ENCODE measurements around the gene SLC6A2. TPM values are rescaled to one million over a fixed set of nuclear protein-coding genes. Genes with fewer than 3 reads are reported as not detected.

Gene SLC6A2
- total and polyA plus RNA-seq, 9 of the 15 experiments (the other 6 are each of a cell fraction or from before 2014, with no cell fraction given): not detected

GRCh38 chr16:55717326-55717725 is 61.5 kb downstream of the SLC6A2 start:
- Histone ChIP-seq H3K9ac (ENCODE audit: insufficient read depth in 1 of 2, low read depth in 2 of 2, low read length in 2 of 2) (no peak overlapping the region), H3K79me2 (ENCODE audit: control insufficient read depth, insufficient read depth, low read length) (no peaks in the 10 kb centered on the region), H4K20me1 (replicated peaks; ENCODE audit: control insufficient read depth, insufficient read depth, low read length) (no peaks in the 10 kb centered on the region), H3K27ac (ENCODE audit: extremely low read depth, low read depth, low read length) (no peak overlapping the region), H2AFZ (ENCODE audit: low read depth, low read length) (no peak overlapping the region), H3K9me1 (ENCODE audit: control insufficient read depth, insufficient read depth, low read length) (no peaks in the 10 kb centered on the region), H3K9me3 (replicated peaks; ENCODE audit: control insufficient read depth, insufficient read depth, low read depth, low read length) (no peaks in the 10 kb centered on the region), H3K4me3 (no peak overlapping the region), H3K36me3 (ENCODE audit: control insufficient read depth, insufficient read depth, low read length) (no peaks in the 10 kb centered on the region), H3K4me2 (ENCODE audit: insufficient read depth, low read length) (no peak overlapping the region), H3K27me3 (ENCODE audit: control insufficient read depth in 2 of 2, insufficient read depth in 2 of 2, low read length in 2 of 2) (no peaks in the 10 kb centered on the region), H3K4me1 (replicated peaks in 1 of 2; ENCODE audit: control insufficient read depth in 2 of 2, insufficient read depth in 2 of 2, low read length in 2 of 2) (no peaks in the 10 kb centered on the region)
- TF ChIP-seq ZNF395 (CRISPR knock-in tag; IDR thresholded peaks at IDR 0.05) (no peak), PHTF2 (CRISPR knock-in tag; IDR thresholded peaks at IDR 0.05) (no peak), SOX6 (IDR thresholded peaks at IDR 0.05) (no peak), ZNF445 (CRISPR knock-in tag; IDR thresholded peaks at IDR 0.05; ENCODE audit: low read depth) (no peak)
- ATAC-seq (no peak), FAIRE-seq (no peak), DNase-seq (ENCODE audit: extremely low read depth in 1 of 4, low spot score in 3 of 4) (no peak)
- 0% methylated on average over 3 of the region's 3 CpGs for WGBS (ENCODE audit: insufficient coverage, low coverage, missing lambda C conversion rate)
- ChIA-PET POLR2A (no interaction called here), CTCF (ENCODE audit: low intra/inter-chr PET ratio) (no interaction called here)
- in situ Hi-C loops (cut with MboI) (loop anchor here (10.0 kb wide), 1 partner anchor 597 kb away; no protein-coding TSS in a partner anchor), intact Hi-C loops (cut with micrococcal nuclease) (no loop called here)
- BruUV-seq (replicated peaks): no TSS peak

Measured in K562 (cell line).